Measurements from ENCODE around the gene MYLK. TPM values are rescaled to one million over a fixed set of nuclear protein-coding genes. Genes with fewer than 3 reads are reported as not detected.

The MYLK gene
- total RNA-seq, 1 donor from 2014 or later = 4.3 TPM

DNA sequence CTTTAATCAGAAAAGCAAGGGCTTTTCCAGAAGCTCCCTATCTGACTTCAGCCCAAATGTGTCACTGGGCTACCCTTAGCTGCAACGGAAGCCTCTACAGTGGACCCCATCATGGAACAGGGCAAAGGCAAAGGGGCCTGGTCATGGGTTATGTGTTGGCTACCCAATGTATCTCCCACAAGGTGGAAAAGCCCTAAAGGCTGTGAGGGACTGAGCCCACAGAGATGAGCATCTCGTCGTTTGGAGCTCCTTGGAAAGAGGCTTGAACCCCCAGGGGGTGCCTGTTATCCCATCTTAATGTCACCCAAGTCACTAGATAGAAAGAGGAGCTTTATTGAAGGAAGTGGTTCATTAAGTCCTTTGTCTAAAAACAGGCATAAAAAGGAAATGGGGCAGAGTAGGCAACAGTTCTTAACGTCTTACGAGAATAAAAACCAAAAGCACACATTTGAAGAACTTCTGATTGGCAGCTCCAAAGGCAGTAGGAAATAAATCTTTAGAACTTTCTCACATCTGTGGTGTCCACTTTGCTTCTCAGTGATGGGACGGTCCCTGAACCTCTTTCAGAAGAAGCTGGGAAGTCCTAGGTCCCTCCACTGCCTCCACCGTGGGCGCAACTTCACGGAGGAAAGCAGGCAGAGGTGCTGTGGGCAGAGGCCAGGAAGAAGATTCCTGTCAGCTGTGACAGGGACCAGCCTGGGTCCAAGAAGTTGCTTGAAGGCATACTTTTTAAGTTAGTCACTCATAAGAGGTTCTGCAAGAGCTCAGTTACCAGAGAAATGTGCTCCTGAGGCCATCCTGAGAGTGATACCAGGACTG lies 93.7 kb downstream of the MYLK start:
- Mint-ChIP-seq H3K9me3 (ENCODE audit: unreplicated experiment) (no peaks in the 10 kb centered on the region), H3K27ac (ENCODE audit: unreplicated experiment) (no peak overlapping the region), H3K4me3 (ENCODE audit: unreplicated experiment) (no peak overlapping the region), H3K27me3 (ENCODE audit: unreplicated experiment) (no peaks in the 10 kb centered on the region), H3K4me1 (ENCODE audit: low read depth, unreplicated experiment) (peaks cover 3% of the 10 kb centered on the region), H3K36me3 (ENCODE audit: unreplicated experiment) (no peaks in the 10 kb centered on the region)
- no peak for DNase-seq
- TF ChIP-seq, protein P1, sequence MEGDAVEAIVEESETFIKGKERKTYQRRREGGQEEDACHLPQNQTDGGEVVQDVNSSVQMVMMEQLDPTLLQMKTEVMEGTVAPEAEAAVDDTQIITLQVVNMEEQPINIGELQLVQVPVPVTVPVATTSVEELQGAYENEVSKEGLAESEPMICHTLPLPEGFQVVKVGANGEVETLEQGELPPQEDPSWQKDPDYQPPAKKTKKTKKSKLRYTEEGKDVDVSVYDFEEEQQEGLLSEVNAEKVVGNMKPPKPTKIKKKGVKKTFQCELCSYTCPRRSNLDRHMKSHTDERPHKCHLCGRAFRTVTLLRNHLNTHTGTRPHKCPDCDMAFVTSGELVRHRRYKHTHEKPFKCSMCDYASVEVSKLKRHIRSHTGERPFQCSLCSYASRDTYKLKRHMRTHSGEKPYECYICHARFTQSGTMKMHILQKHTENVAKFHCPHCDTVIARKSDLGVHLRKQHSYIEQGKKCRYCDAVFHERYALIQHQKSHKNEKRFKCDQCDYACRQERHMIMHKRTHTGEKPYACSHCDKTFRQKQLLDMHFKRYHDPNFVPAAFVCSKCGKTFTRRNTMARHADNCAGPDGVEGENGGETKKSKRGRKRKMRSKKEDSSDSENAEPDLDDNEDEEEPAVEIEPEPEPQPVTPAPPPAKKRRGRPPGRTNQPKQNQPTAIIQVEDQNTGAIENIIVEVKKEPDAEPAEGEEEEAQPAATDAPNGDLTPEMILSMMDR (IDR thresholded peaks at IDR 0.05; ENCODE audit: partially characterized antibody, unreplicated experiment) = no peak

DNA sequence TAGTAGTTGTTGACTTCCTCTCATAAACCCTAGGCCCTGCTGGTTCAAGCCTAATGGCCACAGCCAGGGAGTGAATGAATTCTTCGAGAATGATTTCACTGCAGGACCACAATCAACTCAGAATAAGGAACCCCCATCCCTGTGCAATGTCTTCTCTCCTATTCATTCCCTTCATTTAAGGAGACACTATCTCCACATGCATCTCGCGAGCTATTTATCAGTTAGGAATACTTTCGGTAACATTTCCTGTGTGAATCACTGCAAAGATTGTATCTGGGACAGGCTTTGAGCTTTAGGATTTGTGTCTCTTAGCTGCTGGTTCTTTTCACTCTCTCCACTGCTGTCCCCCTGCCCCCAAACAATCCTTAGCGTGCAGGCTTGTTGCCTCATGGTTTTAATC lies 94.4 kb downstream of the MYLK start:
- peaks cover 3% of the 10 kb centered on the region for H3K4me1 Mint-ChIP-seq (ENCODE audit: low read depth, unreplicated experiment)
- H3K9me3 Mint-ChIP-seq (ENCODE audit: unreplicated experiment) = no peaks in the 10 kb centered on the region
- TF ChIP-seq, protein P1 (IDR thresholded peaks at IDR 0.05; ENCODE audit: partially characterized antibody, unreplicated experiment) = no peak
- H3K27ac Mint-ChIP-seq (ENCODE audit: unreplicated experiment) = no peak overlapping the region
- no peak for DNase-seq
- H3K36me3 Mint-ChIP-seq (ENCODE audit: unreplicated experiment) = no peaks in the 10 kb centered on the region
- no peaks in the 10 kb centered on the region for H3K27me3 Mint-ChIP-seq (ENCODE audit: unreplicated experiment)
- H3K4me3 Mint-ChIP-seq (ENCODE audit: unreplicated experiment) = no peak overlapping the region

DNA sequence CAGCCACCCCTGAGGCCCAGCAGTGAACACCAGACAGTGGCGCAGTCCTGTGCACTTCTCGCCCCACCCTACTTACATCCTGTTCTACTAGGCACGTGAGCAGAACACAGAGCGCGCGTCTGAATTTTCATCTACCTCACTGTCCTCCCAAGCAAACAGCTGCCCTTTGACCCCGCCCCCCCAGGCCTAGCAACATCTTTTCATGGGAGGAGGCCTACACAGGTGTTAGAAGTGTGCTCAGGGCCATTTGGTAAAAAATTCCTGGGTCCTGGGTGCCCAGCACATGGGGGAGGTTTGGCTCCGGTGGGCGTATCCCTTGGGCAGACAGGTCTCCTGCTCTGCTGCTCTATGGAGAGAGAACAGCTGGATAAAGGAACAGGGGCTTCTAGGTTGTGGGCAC lies 95.0 kb downstream of the MYLK start:
- no peaks in the 10 kb centered on the region for H3K27me3 Mint-ChIP-seq (ENCODE audit: unreplicated experiment)
- no peaks in the 10 kb centered on the region for H3K9me3 Mint-ChIP-seq (ENCODE audit: unreplicated experiment)
- no peak overlapping the region for H3K4me3 Mint-ChIP-seq (ENCODE audit: unreplicated experiment)
- DNase-seq = no peak
- peaks cover 3% of the 10 kb centered on the region for H3K4me1 Mint-ChIP-seq (ENCODE audit: low read depth, unreplicated experiment)
- no peak overlapping the region for H3K27ac Mint-ChIP-seq (ENCODE audit: unreplicated experiment)
- H3K36me3 Mint-ChIP-seq (ENCODE audit: unreplicated experiment) = no peaks in the 10 kb centered on the region
- TF ChIP-seq, protein P1 (IDR thresholded peaks at IDR 0.05; ENCODE audit: partially characterized antibody, unreplicated experiment) = no peak

DNA sequence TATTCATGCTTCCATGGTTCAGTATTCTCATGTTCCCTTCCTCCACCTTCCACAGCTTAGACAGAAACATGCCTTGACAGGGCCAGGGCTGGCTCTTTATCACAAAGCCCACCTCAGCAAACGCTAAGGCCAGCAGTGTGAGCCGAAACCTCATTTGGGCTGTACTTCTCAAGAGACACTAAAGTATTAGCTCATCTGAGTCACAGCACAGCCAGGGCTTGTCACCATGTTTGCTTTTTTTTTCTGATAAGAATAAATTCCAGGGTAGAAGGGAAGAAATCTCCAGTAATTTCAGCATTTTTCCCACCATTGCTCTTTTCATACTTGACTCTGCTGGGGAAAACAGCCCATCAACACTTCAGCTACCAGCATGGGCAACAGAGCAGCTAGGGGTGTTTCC lies 95.4 kb downstream of the MYLK start:
- Mint-ChIP-seq H3K27me3 (ENCODE audit: unreplicated experiment) (no peaks in the 10 kb centered on the region), H3K27ac (ENCODE audit: unreplicated experiment) (no peak overlapping the region), H3K4me1 (ENCODE audit: low read depth, unreplicated experiment) (peaks cover 3% of the 10 kb centered on the region), H3K4me3 (ENCODE audit: unreplicated experiment) (no peak overlapping the region), H3K9me3 (ENCODE audit: unreplicated experiment) (no peaks in the 10 kb centered on the region), H3K36me3 (ENCODE audit: unreplicated experiment) (no peaks in the 10 kb centered on the region)
- no peak for DNase-seq
- TF ChIP-seq, protein P1 (IDR thresholded peaks at IDR 0.05; ENCODE audit: partially characterized antibody, unreplicated experiment) = no peak

DNA sequence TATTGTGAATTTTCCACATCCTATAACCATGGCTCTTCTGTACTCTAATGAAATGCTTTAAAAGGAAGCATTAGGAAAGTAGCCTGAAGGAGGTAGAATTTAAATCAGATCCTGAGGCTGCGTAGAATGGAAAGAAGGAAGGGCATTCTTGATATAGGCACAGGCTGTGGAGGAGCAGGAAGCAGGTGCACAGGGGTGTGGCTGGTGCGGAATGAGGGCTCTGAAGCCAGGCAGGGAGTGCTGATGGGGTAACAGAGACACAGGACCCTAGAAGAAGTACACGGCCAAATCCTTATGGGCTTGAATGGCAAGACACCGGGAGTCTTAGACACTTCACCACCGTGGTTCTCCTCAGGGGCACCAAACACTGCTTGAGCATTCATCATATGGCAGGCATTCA lies 97.0 kb downstream of the MYLK start:
- H3K36me3 Mint-ChIP-seq (ENCODE audit: unreplicated experiment) = no peaks in the 10 kb centered on the region
- TF ChIP-seq, protein P1 (IDR thresholded peaks at IDR 0.05; ENCODE audit: partially characterized antibody, unreplicated experiment) = no peak
- no peak for DNase-seq
- no peaks in the 10 kb centered on the region for H3K27me3 Mint-ChIP-seq (ENCODE audit: unreplicated experiment)
- H3K4me1 Mint-ChIP-seq (ENCODE audit: low read depth, unreplicated experiment) = peaks cover 9% of the 10 kb centered on the region
- no peak overlapping the region for H3K27ac Mint-ChIP-seq (ENCODE audit: unreplicated experiment)
- no peak overlapping the region for H3K4me3 Mint-ChIP-seq (ENCODE audit: unreplicated experiment)
- H3K9me3 Mint-ChIP-seq (ENCODE audit: unreplicated experiment) = no peaks in the 10 kb centered on the region
